NCI-H187 (cell line): ENCODE data around the gene BRD3OS.
A peak's percentile ranks its signal among the peaks of the same experiment; 100 is the strongest.
"Not testable (repeated sequence)": the region's sequence is repeated elsewhere in the genome, so short reads cannot be mapped to it uniquely, and the experiment has no call there.

Source experiments
- DNase-seq, 2 experiments: peaks; one replicate each; lab custom pipeline; 2025; lab: John Stamatoyannopoulos, UW

The BRD3OS gene

GRCh38 chr9:134063571-134064450 lies 38.5 kb downstream of the BRD3OS start:
- DNase-seq = no peak

GRCh38 chr9:134064711-134065110 lies 39.4 kb downstream of the BRD3OS start:
- no peak for DNase-seq

- DNase-seq = no peak
Measured at GRCh38 chr9:134065612-134066419, 40.5 kb downstream of the BRD3OS start.

GRCh38 chr9:134066526-134066912 lies 41.2 kb downstream of the BRD3OS start:
- DNase-seq = no peak

- DNase-seq = no peak
Measured at GRCh38 chr9:134066913-134067851, 41.9 kb downstream of the BRD3OS start.

GRCh38 chr9:134067904-134068743 lies 42.8 kb downstream of the BRD3OS start, which contains the start of gene BRD3:
TSS of gene BRD3 (minus strand) at chr9:134068026. CDS start at chr9:134053477, 14,549 bp downstream.
- peak; percentile 11 to 74 for DNase-seq

GRCh38 chr9:134068744-134069479 lies 43.6 kb downstream of the BRD3OS start:
- no peak for DNase-seq

GRCh38 chr9:134069480-134070399 lies 44.5 kb downstream of the BRD3OS start:
- no peak for DNase-seq

- no peak for DNase-seq
Measured at GRCh38 chr9:134071149-134071548, 45.9 kb downstream of the BRD3OS start.

GRCh38 chr9:134072683-134073082 lies 47.4 kb downstream of the BRD3OS start:
- DNase-seq = not testable (repeated sequence)

GRCh38 chr9:134073500-134073899 lies 48.2 kb downstream of the BRD3OS start:
- no peak for DNase-seq

GRCh38 chr9:134075689-134076088 lies 50.4 kb downstream of the BRD3OS start:
- DNase-seq = not testable (repeated sequence)

GRCh38 chr9:134076644-134077043 lies 51.4 kb downstream of the BRD3OS start:
- DNase-seq = no peak
